Measurements from ENCODE around the gene CHCHD6. TPM values are rescaled to one million over a fixed set of nuclear protein-coding genes. Genes with fewer than 3 reads are reported as not detected.

CHCHD6 gene
- total and polyA plus RNA-seq, 4 donors: 12.1 to 22.6 (median 17.5) TPM

DNA sequence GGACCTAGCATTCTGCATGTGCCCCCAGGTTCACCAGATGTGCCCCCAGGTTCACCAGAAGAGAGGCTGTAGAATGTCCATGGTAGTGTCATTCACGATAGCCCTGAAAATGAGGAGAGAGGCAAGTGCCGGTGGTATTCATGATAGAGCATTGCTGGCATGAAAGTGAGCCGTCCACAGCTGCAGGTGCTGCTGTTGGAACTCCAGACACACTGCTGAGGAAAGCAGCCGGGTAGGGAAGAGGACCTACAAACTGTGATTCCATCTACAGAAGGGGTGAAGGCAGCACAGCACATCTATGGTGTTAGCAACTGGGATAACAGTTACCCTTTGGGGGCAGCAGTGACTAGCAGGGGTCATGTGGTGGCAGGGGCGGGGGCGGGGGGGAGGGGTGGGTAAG, 153.9 kb downstream of the CHCHD6 start:
- Histone ChIP-seq H3K27me3 (ENCODE audit: control insufficient read depth in 3 of 3, insufficient read depth in 3 of 3, low read length in 2 of 3) (no peaks in the 10 kb centered on the region), H3K4me1 (ENCODE audit: control insufficient read depth in 5 of 5, insufficient read depth in 5 of 5, low read length in 5 of 5) (no peaks in the 10 kb centered on the region), H3K36me3 (ENCODE audit: control insufficient read depth in 4 of 4, insufficient read depth in 4 of 4, low read length in 4 of 4) (peaks cover 0 to 6% (median 0%) of the 10 kb centered on the region in 4 donors), H3K27ac (ENCODE audit: low read depth in 1 of 2, low read length in 1 of 2) (no peak overlapping the region), H3K4me3 (no peak overlapping the region), H3K9ac (ENCODE audit: insufficient read depth in 1 of 2, low read length in 2 of 2) (no peak overlapping the region), H3K9me3 (ENCODE audit: control insufficient read depth in 4 of 4, insufficient read depth in 3 of 4, low read length in 3 of 4) (no peaks in the 10 kb centered on the region)
- no peak for ATAC-seq (ENCODE audit: insufficient read depth, low FRiP score)
- 94 to 96% methylated on average over 6 of the region's 6 CpGs for WGBS, 2 donors
- DNase-seq: no peak
- TF ChIP-seq, protein P1, sequence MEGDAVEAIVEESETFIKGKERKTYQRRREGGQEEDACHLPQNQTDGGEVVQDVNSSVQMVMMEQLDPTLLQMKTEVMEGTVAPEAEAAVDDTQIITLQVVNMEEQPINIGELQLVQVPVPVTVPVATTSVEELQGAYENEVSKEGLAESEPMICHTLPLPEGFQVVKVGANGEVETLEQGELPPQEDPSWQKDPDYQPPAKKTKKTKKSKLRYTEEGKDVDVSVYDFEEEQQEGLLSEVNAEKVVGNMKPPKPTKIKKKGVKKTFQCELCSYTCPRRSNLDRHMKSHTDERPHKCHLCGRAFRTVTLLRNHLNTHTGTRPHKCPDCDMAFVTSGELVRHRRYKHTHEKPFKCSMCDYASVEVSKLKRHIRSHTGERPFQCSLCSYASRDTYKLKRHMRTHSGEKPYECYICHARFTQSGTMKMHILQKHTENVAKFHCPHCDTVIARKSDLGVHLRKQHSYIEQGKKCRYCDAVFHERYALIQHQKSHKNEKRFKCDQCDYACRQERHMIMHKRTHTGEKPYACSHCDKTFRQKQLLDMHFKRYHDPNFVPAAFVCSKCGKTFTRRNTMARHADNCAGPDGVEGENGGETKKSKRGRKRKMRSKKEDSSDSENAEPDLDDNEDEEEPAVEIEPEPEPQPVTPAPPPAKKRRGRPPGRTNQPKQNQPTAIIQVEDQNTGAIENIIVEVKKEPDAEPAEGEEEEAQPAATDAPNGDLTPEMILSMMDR (IDR thresholded peaks at IDR 0.05; ENCODE audit: control extremely low read depth, extremely low read depth): no peak

DNA sequence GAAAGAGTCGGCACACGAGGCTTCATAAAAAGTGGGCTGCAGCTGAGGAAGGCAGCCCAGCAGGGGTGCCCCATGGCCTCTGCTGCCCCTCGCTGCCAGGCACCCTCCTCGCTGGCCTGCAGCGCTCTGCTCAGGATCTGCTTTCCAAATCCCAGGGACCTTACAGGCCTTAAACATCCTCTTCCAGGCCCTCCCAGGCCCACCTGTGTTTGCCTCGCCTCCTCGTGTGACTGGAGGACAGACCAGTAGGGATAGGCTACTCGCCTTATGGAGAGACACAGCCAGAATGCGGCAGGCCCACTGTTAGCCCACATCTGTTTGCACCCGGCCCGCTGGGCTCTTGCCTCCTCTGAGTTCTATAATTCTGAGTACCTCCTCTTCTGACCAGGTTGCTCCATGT, 154.4 kb downstream of the CHCHD6 start:
- peaks cover 0 to 4% (median 0%) of the 10 kb centered on the region in 4 donors for H3K36me3 ChIP-seq (ENCODE audit: control insufficient read depth in 4 of 4, insufficient read depth in 4 of 4, low read length in 4 of 4)
- WGBS, 2 donors: 96% methylated on average over 9 to 11 of the region's 11 CpGs
- no peaks in the 10 kb centered on the region for H3K27me3 ChIP-seq (ENCODE audit: control insufficient read depth in 3 of 3, insufficient read depth in 3 of 3, low read length in 2 of 3)
- TF ChIP-seq, protein P1 (IDR thresholded peaks at IDR 0.05; ENCODE audit: control extremely low read depth, extremely low read depth): no peak
- H3K9me3 ChIP-seq (ENCODE audit: control insufficient read depth in 4 of 4, insufficient read depth in 3 of 4, low read length in 3 of 4): no peaks in the 10 kb centered on the region
- no peak for DNase-seq
- H3K27ac ChIP-seq (ENCODE audit: low read depth in 1 of 2, low read length in 1 of 2): no peak overlapping the region
- ATAC-seq (ENCODE audit: insufficient read depth, low FRiP score): no peak
- H3K4me3 ChIP-seq: no peak overlapping the region
- H3K4me1 ChIP-seq (ENCODE audit: control insufficient read depth in 5 of 5, insufficient read depth in 5 of 5, low read length in 5 of 5): no peaks in the 10 kb centered on the region
- H3K9ac ChIP-seq (ENCODE audit: insufficient read depth in 1 of 2, low read length in 2 of 2): no peak overlapping the region

DNA sequence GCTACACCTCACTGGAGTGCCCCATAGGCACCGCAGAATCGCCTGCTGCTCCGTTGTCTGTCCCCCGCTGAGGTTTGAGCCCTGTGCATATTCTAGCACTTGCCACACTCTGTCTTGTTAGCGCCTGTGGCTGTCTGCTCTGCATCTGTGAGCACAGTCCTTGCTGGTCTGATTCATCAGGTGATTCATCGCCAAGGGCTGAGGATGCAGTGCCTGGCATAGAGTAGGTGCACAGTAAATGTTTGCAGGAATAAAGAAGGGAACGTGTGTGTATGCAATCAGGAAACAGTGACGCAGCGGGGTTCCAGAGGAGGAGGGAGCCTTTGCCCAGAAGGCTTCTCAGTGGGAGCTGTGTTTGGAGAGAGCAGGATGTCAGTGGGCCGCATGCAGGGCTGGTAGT, 154.8 kb downstream of the CHCHD6 start:
- ATAC-seq (ENCODE audit: insufficient read depth, low FRiP score): no peak
- no peak overlapping the region for H3K27ac ChIP-seq (ENCODE audit: low read depth in 1 of 2, low read length in 1 of 2)
- H3K27me3 ChIP-seq (ENCODE audit: control insufficient read depth in 3 of 3, insufficient read depth in 3 of 3, low read length in 2 of 3): no peaks in the 10 kb centered on the region
- no peaks in the 10 kb centered on the region for H3K9me3 ChIP-seq (ENCODE audit: control insufficient read depth in 4 of 4, insufficient read depth in 3 of 4, low read length in 3 of 4)
- no peak overlapping the region for H3K9ac ChIP-seq (ENCODE audit: insufficient read depth in 1 of 2, low read length in 2 of 2)
- H3K36me3 ChIP-seq (ENCODE audit: control insufficient read depth in 4 of 4, insufficient read depth in 4 of 4, low read length in 4 of 4): peaks cover 0 to 3% (median 0%) of the 10 kb centered on the region in 4 donors
- no peaks in the 10 kb centered on the region for H3K4me1 ChIP-seq (ENCODE audit: control insufficient read depth in 5 of 5, insufficient read depth in 5 of 5, low read length in 5 of 5)
- TF ChIP-seq, protein P1 (IDR thresholded peaks at IDR 0.05; ENCODE audit: control extremely low read depth, extremely low read depth): no peak
- DNase-seq: no peak
- no peak overlapping the region for H3K4me3 ChIP-seq
- WGBS, 2 donors: 87 to 90% methylated on average over 10 of the region's 10 CpGs
